Measurements from ENCODE around the gene WDFY3.

The WDFY3 gene

DNA sequence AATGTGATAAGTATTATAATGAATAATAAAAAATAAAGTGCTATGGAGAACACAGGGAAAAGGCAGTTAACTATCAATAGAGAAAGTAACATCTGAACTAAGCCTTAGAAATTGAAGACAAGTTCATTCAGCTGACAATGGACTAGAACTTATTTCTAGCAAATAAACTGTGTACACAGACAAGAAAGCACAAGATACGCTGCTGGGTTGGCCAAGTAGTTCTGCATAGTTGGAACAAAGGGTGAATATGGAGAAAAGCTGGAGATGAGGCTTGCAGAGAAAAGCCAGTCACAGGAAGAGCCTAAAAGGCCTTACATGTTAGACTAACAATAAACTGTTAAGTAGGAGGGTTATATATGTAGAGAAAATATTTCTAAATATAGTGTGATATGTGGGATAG lies 71.2 kb downstream of the WDFY3 start:
- no peak overlapping the region for H3K4me2 ChIP-seq
- no peaks in the 10 kb centered on the region for H3K9me3 ChIP-seq
- H3K27ac ChIP-seq = no peak overlapping the region
- no peak overlapping the region for H3K9ac ChIP-seq
- peaks cover 10% of the 10 kb centered on the region; the same call in 1 of the 2 replicates for H3K36me3 ChIP-seq
- H3K4me1 ChIP-seq = no peaks in the 10 kb centered on the region
- no peak overlapping the region for H3K4me3 ChIP-seq
- no peak for TF ChIP-seq Cebpa-rat (IDR thresholded peaks at IDR 0.05)
- no peaks in the 10 kb centered on the region for H4K20me1 ChIP-seq
- no peaks in the 10 kb centered on the region for H3K27me3 ChIP-seq

DNA sequence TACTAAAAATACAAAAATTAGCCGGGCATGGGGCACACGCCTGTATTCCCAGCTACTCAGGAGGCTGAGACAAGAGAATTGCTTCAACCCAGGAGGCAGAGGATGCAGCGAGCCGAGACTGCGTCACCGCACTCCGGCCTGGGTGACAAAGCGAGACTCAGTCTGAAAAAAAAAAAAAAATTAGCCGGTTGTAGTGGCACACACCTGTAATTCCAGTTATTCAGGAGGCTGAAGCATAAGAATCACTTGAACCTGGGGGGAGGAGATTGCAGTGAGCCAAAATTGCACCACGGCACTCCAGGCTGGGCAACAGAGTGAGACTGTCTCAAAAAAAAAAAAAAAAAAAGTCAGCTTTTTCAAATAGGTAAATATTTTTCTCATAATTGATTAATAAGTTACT lies 71.9 kb downstream of the WDFY3 start:
- Histone ChIP-seq H3K4me2 (no peak overlapping the region), H3K9ac (no peak overlapping the region), H3K9me3 (no peaks in the 10 kb centered on the region), H3K4me1 (no peaks in the 10 kb centered on the region), H3K27ac (no peak overlapping the region), H4K20me1 (no peaks in the 10 kb centered on the region), H3K4me3 (no peak overlapping the region), H3K27me3 (no peaks in the 10 kb centered on the region), H3K36me3 (peaks cover 15% of the 10 kb centered on the region; the same call in 1 of the 2 replicates)
- no peak for TF ChIP-seq Cebpa-rat (IDR thresholded peaks at IDR 0.05)

DNA sequence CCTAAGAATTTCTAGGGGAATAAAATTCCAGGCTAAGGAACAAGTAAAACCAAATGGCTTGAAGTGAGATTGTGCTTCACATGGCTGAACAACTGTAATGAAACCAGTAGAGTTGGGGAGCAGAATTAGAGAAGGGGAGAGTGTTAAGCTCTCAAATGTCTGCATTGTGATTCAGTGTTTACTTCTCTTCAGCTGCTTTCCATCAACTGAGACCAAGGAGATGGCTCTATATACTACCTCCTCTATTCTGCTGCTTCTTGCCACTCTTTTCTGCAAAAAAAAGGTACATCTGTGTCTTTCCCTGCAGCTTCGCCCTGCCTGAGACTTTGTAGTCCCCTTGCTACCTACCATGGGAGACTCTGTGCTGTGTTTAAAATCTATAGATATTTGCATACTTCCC lies 73.5 kb downstream of the WDFY3 start:
- Histone ChIP-seq H3K4me2 (no peak overlapping the region), H3K4me1 (no peaks in the 10 kb centered on the region), H4K20me1 (no peaks in the 10 kb centered on the region), H3K9me3 (no peaks in the 10 kb centered on the region), H3K36me3 (peaks cover 15% of the 10 kb centered on the region; the same call in 1 of the 2 replicates), H3K27ac (no peak overlapping the region), H3K27me3 (no peaks in the 10 kb centered on the region), H3K4me3 (no peak overlapping the region), H3K9ac (no peak overlapping the region)
- no peak for TF ChIP-seq Cebpa-rat (IDR thresholded peaks at IDR 0.05)

DNA sequence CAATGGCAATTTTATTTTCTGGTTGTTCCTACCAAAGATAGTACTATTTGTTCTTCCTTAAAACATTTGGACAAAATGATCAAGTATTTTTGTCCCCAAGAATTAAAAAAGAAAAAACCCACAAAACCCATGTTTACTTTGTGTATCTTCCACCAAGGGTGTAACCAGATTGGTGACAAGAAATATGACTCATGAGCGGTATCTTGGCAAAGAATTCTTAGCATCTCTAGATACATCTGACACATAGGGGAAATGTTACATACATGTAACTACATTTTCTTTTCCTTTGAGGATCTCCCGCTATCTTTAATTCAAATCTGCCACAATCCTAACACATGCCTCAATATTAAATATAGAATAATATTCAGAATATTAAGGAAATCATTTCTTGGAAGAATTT lies 78.7 kb downstream of the WDFY3 start:
- Histone ChIP-seq H3K27me3 (no peaks in the 10 kb centered on the region), H3K9ac (no peak overlapping the region), H3K27ac (no peak overlapping the region), H3K4me3 (no peak overlapping the region), H3K36me3 (0 out of 2 replicates have a peak, but pooled peaks cover 6% of the 10 kb centered on the region), H3K4me1 (no peaks in the 10 kb centered on the region), H3K4me2 (no peak overlapping the region), H3K9me3 (no peaks in the 10 kb centered on the region), H4K20me1 (no peaks in the 10 kb centered on the region)
- TF ChIP-seq Cebpa-rat (IDR thresholded peaks at IDR 0.05) = no peak

DNA sequence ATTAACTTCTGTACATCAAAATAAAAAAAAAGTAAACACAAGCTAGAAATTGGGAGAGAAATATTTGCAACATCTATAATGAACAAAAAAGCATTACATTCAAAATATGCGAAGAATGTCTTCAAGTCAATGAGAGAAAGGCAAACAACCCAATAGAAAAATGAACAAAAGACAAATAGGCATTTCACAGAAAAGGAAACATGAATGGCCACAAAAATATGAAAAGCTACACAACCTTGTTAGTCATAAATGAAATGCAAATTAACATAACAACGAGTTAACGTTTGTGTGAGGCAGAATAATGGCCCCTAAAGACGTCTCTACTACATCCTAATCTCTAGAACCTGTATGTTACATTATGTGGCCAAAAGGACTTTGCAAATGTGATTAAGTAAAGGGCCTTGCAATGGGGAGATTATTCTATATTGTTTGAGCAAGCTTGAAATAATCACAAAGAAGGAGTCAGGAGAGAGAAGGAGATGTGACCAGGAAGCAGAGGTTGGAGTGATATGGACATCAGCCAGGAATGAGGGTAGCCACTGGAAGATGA lies 86.8 kb downstream of the WDFY3 start:
- Histone ChIP-seq H3K4me2 (no peak overlapping the region), H3K27ac (no peak overlapping the region), H3K4me3 (no peak overlapping the region), H3K36me3 (peaks cover 5% of the 10 kb centered on the region; the same call in 1 of the 2 replicates), H3K9me3 (no peaks in the 10 kb centered on the region), H3K27me3 (no peaks in the 10 kb centered on the region), H3K9ac (no peak overlapping the region), H3K4me1 (no peaks in the 10 kb centered on the region), H4K20me1 (no peaks in the 10 kb centered on the region)
- TF ChIP-seq Cebpa-rat (IDR thresholded peaks at IDR 0.05) = no peak

DNA sequence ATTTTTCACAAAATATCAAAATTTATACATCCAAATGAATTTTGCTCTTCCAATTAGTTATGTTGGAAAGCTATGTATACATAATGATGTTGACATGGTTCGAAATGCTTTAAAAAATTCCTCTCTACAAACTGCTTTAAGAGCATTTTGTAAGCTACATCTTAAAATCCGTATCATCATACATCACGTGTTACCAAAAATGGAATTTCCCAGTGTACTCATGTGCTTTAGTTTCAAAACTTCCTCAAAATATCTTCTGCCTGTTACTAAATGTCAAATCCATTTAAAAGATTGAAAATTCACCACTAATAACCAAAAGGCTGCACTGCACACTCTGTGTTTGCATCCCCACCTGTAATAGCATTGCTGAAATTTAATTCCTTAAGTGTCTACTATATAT lies 87.9 kb downstream of the WDFY3 start:
- Histone ChIP-seq H3K4me1 (no peaks in the 10 kb centered on the region), H3K4me2 (no peak overlapping the region), H3K36me3 (peaks cover 5% of the 10 kb centered on the region; the same call in 1 of the 2 replicates), H3K27me3 (no peaks in the 10 kb centered on the region), H3K9me3 (no peaks in the 10 kb centered on the region), H3K27ac (no peak overlapping the region), H4K20me1 (no peaks in the 10 kb centered on the region), H3K4me3 (no peak overlapping the region), H3K9ac (no peak overlapping the region)
- no peak for TF ChIP-seq Cebpa-rat (IDR thresholded peaks at IDR 0.05)

DNA sequence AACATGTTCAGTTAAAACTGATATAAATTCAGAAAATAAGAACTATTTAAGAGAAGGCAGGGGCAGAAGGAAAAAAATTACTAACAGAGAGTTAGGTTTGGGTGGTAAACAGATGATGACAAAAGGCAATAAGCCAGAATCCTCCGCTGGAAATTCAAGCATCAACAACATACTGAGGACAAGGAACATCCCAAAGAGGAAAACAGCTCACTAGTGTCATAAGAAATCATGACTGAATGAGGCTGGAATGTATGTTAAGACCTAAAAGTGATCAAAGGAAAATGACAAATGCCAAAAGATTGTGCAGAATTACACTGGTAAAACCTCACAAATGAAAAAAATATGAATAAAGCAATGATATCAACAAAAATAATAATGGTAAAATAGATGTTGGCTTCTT lies 88.4 kb downstream of the WDFY3 start:
- H3K4me1 ChIP-seq = no peaks in the 10 kb centered on the region
- no peaks in the 10 kb centered on the region for H4K20me1 ChIP-seq
- no peak overlapping the region for H3K4me2 ChIP-seq
- no peak for TF ChIP-seq Cebpa-rat (IDR thresholded peaks at IDR 0.05)
- H3K36me3 ChIP-seq = peaks cover 5% of the 10 kb centered on the region; the same call in 1 of the 2 replicates
- H3K4me3 ChIP-seq = no peak overlapping the region
- H3K9ac ChIP-seq = no peak overlapping the region
- no peaks in the 10 kb centered on the region for H3K27me3 ChIP-seq
- no peak overlapping the region for H3K27ac ChIP-seq
- H3K9me3 ChIP-seq = no peaks in the 10 kb centered on the region

DNA sequence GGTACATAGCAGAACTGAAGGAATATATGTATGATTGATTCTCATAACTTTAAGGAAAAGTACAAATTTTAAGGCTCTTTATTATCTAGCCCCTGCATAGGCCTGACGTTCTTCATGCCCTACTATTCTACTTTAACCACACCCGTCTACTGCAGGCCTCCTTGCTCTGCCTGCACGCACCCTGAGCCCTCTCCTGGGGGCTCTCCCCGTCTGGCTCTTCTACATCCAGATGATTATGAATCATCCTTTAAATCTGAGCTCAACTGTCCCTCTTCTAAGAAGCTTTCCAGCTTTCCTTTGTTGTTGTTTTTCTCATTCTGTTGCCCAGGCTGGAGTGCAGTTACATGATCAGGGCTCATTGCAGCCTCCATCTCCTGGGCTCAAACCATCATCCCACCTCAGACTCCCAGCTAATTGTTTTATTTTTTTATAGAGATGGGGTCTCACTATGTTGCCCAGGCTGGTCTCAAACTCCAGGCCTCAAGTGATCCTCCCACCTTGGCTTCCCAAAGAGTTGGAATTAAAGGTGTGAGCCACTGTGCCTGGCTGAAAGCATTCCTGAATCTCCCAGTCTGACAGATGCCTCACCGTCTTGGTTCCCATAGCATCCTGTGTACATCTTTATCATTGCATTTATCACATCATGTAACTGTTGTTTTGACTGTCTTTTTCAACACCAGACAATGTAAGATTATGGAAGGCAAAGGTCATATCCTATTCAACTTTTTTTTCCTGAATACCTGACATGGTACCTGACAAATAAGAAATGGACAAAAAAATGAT lies 89.2 kb downstream of the WDFY3 start:
- no peak for TF ChIP-seq Cebpa-rat (IDR thresholded peaks at IDR 0.05)
- no peak overlapping the region for H3K27ac ChIP-seq
- no peak overlapping the region for H3K9ac ChIP-seq
- H3K4me2 ChIP-seq = no peak overlapping the region
- peaks cover 5% of the 10 kb centered on the region; the same call in 1 of the 2 replicates for H3K36me3 ChIP-seq
- no peaks in the 10 kb centered on the region for H3K9me3 ChIP-seq
- H3K27me3 ChIP-seq = no peaks in the 10 kb centered on the region
- H3K4me3 ChIP-seq = no peak overlapping the region
- no peaks in the 10 kb centered on the region for H4K20me1 ChIP-seq
- H3K4me1 ChIP-seq = no peaks in the 10 kb centered on the region

DNA sequence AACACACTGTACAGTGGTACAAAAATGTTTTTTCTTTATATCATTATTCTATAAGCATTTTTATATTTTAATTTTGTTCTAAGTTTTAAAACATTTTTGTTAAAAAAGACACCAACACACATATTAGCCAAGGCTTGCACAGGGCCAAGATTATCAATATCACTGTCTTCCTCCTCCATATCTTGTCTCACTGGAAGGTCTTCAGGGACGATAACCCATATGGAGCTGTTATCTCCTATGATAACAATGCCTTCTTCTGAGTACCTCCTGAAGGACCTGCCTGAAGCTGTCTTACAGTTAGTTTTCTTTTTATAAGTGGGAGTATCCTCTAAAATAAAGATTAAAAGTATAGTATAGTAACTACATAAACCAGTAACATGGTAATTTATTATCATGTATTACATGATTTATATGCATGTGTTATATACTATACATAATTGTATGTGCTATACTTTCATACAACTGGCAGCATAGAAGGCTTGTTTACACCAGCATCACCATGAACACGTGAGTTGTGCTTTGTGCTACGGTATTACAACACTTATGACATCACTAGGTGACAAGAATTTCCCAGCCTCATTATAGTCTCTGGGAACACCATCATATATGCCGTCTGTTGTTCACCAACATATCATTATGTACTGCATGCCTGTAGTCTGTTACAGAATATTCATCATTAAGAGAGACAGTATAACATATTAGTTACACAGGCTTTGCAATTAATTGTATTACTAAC lies 90.7 kb downstream of the WDFY3 start:
- H3K4me2 ChIP-seq = no peak overlapping the region
- peaks cover 5% of the 10 kb centered on the region; the same call in 1 of the 2 replicates for H3K36me3 ChIP-seq
- H3K4me3 ChIP-seq = no peak overlapping the region
- H3K27me3 ChIP-seq = no peaks in the 10 kb centered on the region
- no peaks in the 10 kb centered on the region for H3K9me3 ChIP-seq
- no peaks in the 10 kb centered on the region for H3K4me1 ChIP-seq
- H3K9ac ChIP-seq = no peak overlapping the region
- no peak overlapping the region for H3K27ac ChIP-seq
- TF ChIP-seq Cebpa-rat (IDR thresholded peaks at IDR 0.05) = no peak
- H4K20me1 ChIP-seq = no peaks in the 10 kb centered on the region

DNA sequence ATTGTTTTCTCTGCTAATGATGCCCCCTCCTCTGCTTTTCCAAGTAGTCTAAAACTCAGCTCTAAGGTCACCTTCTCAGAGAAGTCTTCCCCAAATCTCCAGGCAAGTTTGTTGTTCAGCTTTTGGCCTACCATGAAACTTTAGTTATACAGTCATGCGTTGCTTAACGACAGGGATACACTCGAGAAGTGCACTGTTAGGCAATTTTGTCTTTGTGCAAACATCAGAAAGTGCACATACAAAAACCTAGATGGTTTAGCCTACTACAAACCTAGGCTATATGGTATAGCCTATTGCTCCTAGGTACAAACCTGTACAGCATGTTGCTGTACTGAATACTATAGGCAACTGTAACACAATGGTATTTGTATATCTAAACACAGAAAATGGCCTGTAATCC lies 91.9 kb downstream of the WDFY3 start:
- Histone ChIP-seq H3K9me3 (no peaks in the 10 kb centered on the region), H3K27ac (no peak overlapping the region), H3K9ac (no peak overlapping the region), H3K4me3 (no peak overlapping the region), H3K36me3 (peaks cover 5% of the 10 kb centered on the region; the same call in 1 of the 2 replicates), H3K27me3 (no peaks in the 10 kb centered on the region), H3K4me2 (no peak overlapping the region), H4K20me1 (0 out of 2 replicates have a peak, but pooled peaks cover 5% of the 10 kb centered on the region), H3K4me1 (no peaks in the 10 kb centered on the region)
- no peak for TF ChIP-seq Cebpa-rat (IDR thresholded peaks at IDR 0.05)

Data from BLaER1 (cell line).